Neural progenitor cell (in vitro differentiated cells): ENCODE measurements around the gene THUMPD2.

Source experiments
- CTCF ChIP-seq: fragments of 200-600 bp; sonication (generic); IDR thresholded peaks from 2 replicates; pipeline ENCODE4 v1.5.1; 2017; ENCODE audit warnings: antibody characterized with exemption, mild to moderate bottlenecking
- EZH2 ChIP-seq: fragments of 200-600 bp; sonication (generic); IDR thresholded peaks from 2 replicates; pipeline ENCODE4 v1.6.1; 2017; ENCODE audit warnings: antibody characterized with exemption, mild to moderate bottlenecking, moderate library complexity
- EZH2phosphoT487 ChIP-seq: fragments of 200-600 bp; sonication (generic); IDR thresholded peaks from 2 replicates; pipeline ENCODE4 v1.6.1; 2017; ENCODE audit warnings: antibody characterized with exemption

- no peak for TF ChIP-seq CTCF
- no peak for TF ChIP-seq EZH2
- no peak for TF ChIP-seq EZH2phosphoT487
These were observed 72.7 kb downstream of the THUMPD2 start for GRCh38 chr2:39706312-39706711.
